ENCODE data around the gene MIB1.

Gene MIB1

GRCh38 chr18:21918693-21919092 is 178.1 kb downstream of the MIB1 start:
- H3K4me1 ChIP-seq (ENCODE audit: control insufficient read depth, low read length): no peaks in the 10 kb centered on the region
- no peaks in the 10 kb centered on the region for H3K36me3 ChIP-seq (ENCODE audit: control insufficient read depth, low read length)
- no peaks in the 10 kb centered on the region for H4K20me1 ChIP-seq (ENCODE audit: control insufficient read depth, insufficient read depth, low read depth, low read length)
- no peak overlapping the region for H3K27ac ChIP-seq (ENCODE audit: low read depth, low read length)
- no peak overlapping the region for H3K4me2 ChIP-seq (ENCODE audit: low read length)
- H3F3A ChIP-seq (ENCODE audit: control insufficient read depth, insufficient read depth): no peaks in the 10 kb centered on the region
- no peaks in the 10 kb centered on the region for H3K9me2 ChIP-seq (replicated peaks; ENCODE audit: control insufficient read depth, low read length)
- H3K4me3 ChIP-seq (ENCODE audit: low read length): no peak overlapping the region
- H3K9me3 ChIP-seq (ENCODE audit: control insufficient read depth, insufficient read depth, low read length): no peaks in the 10 kb centered on the region
- H3K79me2 ChIP-seq (ENCODE audit: control insufficient read depth, low read length): no peaks in the 10 kb centered on the region
- H3K27me3 ChIP-seq (ENCODE audit: control insufficient read depth, low read length): no peaks in the 10 kb centered on the region
- no peak for TF ChIP-seq CTCF (IDR thresholded peaks at IDR 0.05; ENCODE audit: low read depth, low read length, poor library complexity, severe bottlenecking)
- TF ChIP-seq EZH2phosphoT487 (IDR thresholded peaks at IDR 0.05; ENCODE audit: borderline replicate concordance, low read length): no peak
